ENCODE results near the gene ARHGAP8. TPM values are rescaled to one million over a fixed set of nuclear protein-coding genes. Genes with fewer than 3 reads are reported as not detected.
A peak's percentile ranks its signal among the peaks of the same experiment; 100 is the strongest.

ARHGAP8 gene
- total RNA-seq, 1 donor from 2014 or later: 18.1 TPM

DNA sequence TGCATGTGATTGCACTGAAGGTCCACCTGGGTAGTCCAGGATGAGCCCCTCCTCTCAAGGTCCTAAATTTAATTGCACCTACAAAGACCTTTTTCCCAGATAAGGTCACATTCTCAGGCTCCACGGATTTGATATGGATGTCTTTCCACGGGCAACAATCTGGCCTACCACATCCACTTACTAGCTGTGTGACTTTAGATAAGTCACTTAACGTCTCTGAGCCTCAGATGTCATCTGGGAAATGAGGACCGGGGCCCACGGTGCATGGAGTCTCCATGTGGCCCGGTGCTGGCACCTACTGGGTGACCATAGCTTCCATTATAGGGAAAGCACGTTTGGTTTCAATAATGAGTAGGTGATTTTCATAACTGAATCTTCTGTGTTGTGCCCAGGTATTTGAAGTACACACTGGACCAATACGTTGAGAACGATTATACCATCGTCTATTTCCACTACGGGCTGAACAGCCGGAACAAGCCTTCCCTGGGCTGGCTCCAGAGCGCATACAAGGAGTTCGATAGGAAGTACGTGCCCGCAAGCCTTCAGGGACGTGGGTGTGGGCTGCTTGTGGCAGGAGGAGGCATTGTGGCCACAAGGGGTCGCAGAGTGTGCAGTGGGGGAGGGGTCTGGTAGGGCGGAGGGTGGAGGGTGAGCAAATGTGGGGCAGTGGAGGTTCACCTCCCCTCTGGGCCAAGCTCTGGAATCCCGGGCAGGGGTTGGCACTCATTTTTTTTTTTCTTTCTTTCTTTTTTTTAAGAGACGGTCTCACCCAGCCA lies 55.7 kb downstream of the ARHGAP8 start:
- Histone ChIP-seq H3K27me3 (no peaks in the 10 kb centered on the region), H3K27ac (no peak overlapping the region), H3K4me3 (no peak overlapping the region), H3K36me3 (no peaks in the 10 kb centered on the region), H3K9me3 (no peaks in the 10 kb centered on the region), H3K4me1 (no peaks in the 10 kb centered on the region)
- DNase-seq (no peak), ATAC-seq (peak; percentile 23)
- no peak for TF ChIP-seq CTCF (IDR thresholded peaks at IDR 0.05)
- intact Hi-C loops (cut with DNase I): no loop called here

GRCh38 chr22:44809456-44809855 lies 57.1 kb downstream of the ARHGAP8 start:
- Histone ChIP-seq H3K27me3 (no peaks in the 10 kb centered on the region), H3K4me3 (no peak overlapping the region), H3K27ac (no peak overlapping the region), H3K36me3 (no peaks in the 10 kb centered on the region), H3K9me3 (no peaks in the 10 kb centered on the region), H3K4me1 (no peaks in the 10 kb centered on the region)
- TF ChIP-seq CTCF (IDR thresholded peaks at IDR 0.05): no peak
- no peak for ATAC-seq
- intact Hi-C loops (cut with DNase I): no loop called here
- no peak for DNase-seq

DNA sequence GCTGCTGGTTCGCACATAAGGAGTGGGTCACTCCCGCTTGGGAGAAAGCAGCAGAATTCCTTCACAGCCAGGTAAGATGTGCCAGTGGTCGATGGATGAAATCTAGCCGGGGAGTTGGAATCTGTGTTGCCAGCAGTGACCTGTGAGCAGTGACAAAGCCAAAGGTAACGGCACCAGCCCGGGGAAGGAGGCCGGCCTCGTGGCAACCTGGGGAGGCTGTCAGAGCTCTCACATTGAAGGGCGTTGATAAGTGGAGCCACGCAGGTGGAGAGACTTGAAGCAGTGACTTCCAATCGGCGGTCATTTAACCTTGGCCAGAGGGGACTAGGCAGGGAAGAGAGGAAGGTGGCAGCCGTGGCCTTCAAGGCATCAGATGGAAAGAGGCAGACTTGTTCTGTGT lies 58.8 kb downstream of the ARHGAP8 start:
- TF ChIP-seq CTCF (IDR thresholded peaks at IDR 0.05): no peak
- H3K9me3 ChIP-seq: no peaks in the 10 kb centered on the region
- no peak for DNase-seq
- no peaks in the 10 kb centered on the region for H3K4me1 ChIP-seq
- H3K27me3 ChIP-seq: no peaks in the 10 kb centered on the region
- ATAC-seq: no peak
- no peaks in the 10 kb centered on the region for H3K36me3 ChIP-seq
- no peak overlapping the region for H3K4me3 ChIP-seq
- no peak overlapping the region for H3K27ac ChIP-seq
- intact Hi-C loops (cut with DNase I): no loop called here

DNA sequence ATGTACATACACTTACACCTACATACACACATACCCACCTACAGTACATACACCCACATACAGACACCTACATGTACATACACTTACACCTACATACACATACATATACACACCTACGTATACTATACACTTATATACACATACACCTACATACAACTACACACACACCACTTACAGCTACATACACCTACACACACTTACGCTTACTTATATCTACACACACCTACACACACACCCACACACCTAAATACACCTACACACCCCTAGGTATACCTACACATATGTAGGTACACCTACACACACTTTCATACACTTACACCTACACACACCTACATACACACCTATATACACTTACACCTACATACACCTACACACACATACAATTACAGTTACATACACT lies 61.0 kb downstream of the ARHGAP8 start:
- H3K27me3 ChIP-seq: no peaks in the 10 kb centered on the region
- H3K36me3 ChIP-seq: no peaks in the 10 kb centered on the region
- H3K4me3 ChIP-seq: no peak overlapping the region
- H3K9me3 ChIP-seq: no peaks in the 10 kb centered on the region
- intact Hi-C loops (cut with DNase I): no loop called here
- H3K27ac ChIP-seq: no peak overlapping the region
- TF ChIP-seq CTCF (IDR thresholded peaks at IDR 0.05): no peak
- ATAC-seq: no peak
- DNase-seq: no peak
- H3K4me1 ChIP-seq: no peaks in the 10 kb centered on the region

GRCh38 chr22:44814266-44815098 lies 62.1 kb downstream of the ARHGAP8 start:
- Histone ChIP-seq H3K4me1 (no peaks in the 10 kb centered on the region), H3K4me3 (no peak overlapping the region), H3K36me3 (no peaks in the 10 kb centered on the region), H3K27ac (no peak overlapping the region), H3K9me3 (no peaks in the 10 kb centered on the region), H3K27me3 (no peaks in the 10 kb centered on the region)
- ATAC-seq (no peak), DNase-seq (no peak)
- intact Hi-C loops (cut with DNase I): no loop called here
- no peak for TF ChIP-seq CTCF (IDR thresholded peaks at IDR 0.05)

All from upper lobe of right lung (tissue), 1 donor.